GM18951 (cell line): ENCODE results near the gene DICER1.
"Not testable (repeated sequence)": the region's sequence is repeated elsewhere in the genome, so short reads cannot be mapped to it uniquely, and the experiment has no call there.

Experiments used
- POLR2A ChIP-seq: IDR thresholded peaks from 4 replicates; pipeline ENCODE4 v1.6.1; 2011; ENCODE audit warnings: mild to moderate bottlenecking; ENCODE audit not compliant: insufficient read length, insufficient read depth; ENCODE audit errors: extremely low read depth
- in situ Hi-C: fragments of 300-500 bp; cut with MboI; formaldehyde crosslinking; loops from one replicate; pipeline ENCODE4 v1.12.0; 2022; ENCODE audit warnings: low sequenced_read_pairs, mixed read lengths, inconsistent platforms; ENCODE audit not compliant: unreplicated experiment

DICER1 gene, protein sequence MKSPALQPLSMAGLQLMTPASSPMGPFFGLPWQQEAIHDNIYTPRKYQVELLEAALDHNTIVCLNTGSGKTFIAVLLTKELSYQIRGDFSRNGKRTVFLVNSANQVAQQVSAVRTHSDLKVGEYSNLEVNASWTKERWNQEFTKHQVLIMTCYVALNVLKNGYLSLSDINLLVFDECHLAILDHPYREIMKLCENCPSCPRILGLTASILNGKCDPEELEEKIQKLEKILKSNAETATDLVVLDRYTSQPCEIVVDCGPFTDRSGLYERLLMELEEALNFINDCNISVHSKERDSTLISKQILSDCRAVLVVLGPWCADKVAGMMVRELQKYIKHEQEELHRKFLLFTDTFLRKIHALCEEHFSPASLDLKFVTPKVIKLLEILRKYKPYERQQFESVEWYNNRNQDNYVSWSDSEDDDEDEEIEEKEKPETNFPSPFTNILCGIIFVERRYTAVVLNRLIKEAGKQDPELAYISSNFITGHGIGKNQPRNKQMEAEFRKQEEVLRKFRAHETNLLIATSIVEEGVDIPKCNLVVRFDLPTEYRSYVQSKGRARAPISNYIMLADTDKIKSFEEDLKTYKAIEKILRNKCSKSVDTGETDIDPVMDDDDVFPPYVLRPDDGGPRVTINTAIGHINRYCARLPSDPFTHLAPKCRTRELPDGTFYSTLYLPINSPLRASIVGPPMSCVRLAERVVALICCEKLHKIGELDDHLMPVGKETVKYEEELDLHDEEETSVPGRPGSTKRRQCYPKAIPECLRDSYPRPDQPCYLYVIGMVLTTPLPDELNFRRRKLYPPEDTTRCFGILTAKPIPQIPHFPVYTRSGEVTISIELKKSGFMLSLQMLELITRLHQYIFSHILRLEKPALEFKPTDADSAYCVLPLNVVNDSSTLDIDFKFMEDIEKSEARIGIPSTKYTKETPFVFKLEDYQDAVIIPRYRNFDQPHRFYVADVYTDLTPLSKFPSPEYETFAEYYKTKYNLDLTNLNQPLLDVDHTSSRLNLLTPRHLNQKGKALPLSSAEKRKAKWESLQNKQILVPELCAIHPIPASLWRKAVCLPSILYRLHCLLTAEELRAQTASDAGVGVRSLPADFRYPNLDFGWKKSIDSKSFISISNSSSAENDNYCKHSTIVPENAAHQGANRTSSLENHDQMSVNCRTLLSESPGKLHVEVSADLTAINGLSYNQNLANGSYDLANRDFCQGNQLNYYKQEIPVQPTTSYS (N-terminal part only)

GRCh38 chr14:95157327-95158189 lies at the start of gene DICER1:
Gene DICER1 (minus strand): TSS chr14:95157529. CDS start chr14:95133458, 24,071 bp downstream.
- in situ Hi-C loops, result no loop called here
- peak; percentile 67 for TF ChIP-seq POLR2A

GRCh38 chr14:95206534-95206933 lies 49.2 kb upstream of the DICER1 start:
- no peak for TF ChIP-seq POLR2A
- in situ Hi-C loops, result no loop called here

- TF ChIP-seq POLR2A, result no peak
- in situ Hi-C loops, result no loop called here
Measured at GRCh38 chr14:95204705-95205104, 47.4 kb upstream of the DICER1 start.

DNA sequence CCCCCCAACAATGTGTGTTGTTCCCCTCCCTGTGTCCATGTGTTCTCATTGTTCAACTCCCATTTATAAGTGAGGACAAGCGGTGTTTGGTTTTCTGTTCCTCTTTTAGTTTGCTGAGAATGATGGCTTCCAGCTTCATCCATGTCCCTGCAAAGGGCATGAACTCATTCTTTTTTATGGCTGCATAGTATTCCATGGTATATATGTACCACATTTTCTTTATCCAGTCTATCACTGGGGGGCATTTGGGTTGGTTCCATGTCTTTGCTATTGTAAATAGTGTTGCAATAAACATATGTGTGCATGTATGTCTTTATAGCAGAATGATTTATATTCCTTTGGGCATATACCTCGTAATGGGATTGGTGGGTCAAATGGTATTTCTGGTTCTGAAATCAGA lies 44.4 kb upstream of the DICER1 start:
- in situ Hi-C loops, result not testable (repeated sequence)

- no peak for TF ChIP-seq POLR2A
- in situ Hi-C loops, result no loop called here
Measured at GRCh38 chr14:95200404-95200803, 43.1 kb upstream of the DICER1 start.

DNA sequence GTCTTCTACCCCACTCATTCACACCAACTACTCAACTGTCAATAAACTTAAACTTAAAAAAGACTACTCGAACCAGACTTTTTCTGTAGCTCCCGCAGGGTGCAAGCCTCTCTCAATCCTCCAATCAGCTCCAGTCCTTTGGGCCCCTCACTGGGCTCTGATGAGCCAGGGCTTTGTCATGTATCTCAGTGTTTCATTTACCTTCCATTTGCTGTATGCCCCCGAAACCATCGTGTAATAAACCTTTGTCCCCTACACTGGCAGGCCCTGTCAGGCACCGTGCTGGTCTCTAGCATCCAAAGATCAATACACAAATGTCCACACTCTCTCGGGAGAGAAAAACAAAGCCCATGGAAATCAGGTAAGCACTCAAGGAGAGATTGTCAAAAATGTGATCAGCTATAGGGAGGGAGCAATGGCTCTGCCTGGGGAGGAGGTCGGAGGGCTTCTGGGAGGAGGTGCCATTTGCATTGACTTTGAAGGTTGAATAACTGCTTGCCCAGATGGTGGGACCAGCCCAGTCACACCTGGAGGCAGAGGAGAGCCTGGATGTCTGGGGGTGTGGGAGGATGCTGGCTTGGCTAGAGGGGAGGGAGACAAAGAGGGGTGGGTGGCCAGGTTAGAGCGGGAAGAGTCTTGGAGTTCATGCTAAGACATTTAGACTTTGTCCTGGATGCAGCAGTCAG lies 42.1 kb upstream of the DICER1 start:
- no peak for TF ChIP-seq POLR2A
- in situ Hi-C loops, result no loop called here

DNA sequence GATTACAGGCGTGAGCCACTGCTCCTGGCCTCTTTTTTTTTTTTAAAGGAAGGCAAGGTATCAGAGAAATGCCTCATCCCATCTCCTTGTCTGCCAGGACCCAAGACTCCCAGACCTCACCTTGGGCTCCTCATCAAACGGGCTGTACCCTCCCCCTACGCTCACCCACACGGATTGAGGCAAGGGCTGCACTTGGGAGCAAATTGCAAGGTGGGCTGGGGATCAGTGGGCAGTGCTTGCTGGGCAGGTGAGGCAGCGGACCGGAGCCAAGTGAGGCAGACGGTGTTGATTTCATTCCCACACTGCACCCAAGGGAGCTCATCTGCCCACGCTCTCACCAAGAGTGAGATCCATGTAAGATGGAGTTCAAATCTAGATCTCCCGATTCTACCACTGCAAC lies 41.0 kb upstream of the DICER1 start:
- TF ChIP-seq POLR2A, result no peak
- in situ Hi-C loops, result no loop called here

- TF ChIP-seq POLR2A, result no peak
- in situ Hi-C loops, result no loop called here
Measured at GRCh38 chr14:95197551-95197950, 40.2 kb upstream of the DICER1 start.

GRCh38 chr14:95196826-95197545 lies 39.7 kb upstream of the DICER1 start:
- in situ Hi-C loops, result no loop called here
- TF ChIP-seq POLR2A, result no peak

DNA sequence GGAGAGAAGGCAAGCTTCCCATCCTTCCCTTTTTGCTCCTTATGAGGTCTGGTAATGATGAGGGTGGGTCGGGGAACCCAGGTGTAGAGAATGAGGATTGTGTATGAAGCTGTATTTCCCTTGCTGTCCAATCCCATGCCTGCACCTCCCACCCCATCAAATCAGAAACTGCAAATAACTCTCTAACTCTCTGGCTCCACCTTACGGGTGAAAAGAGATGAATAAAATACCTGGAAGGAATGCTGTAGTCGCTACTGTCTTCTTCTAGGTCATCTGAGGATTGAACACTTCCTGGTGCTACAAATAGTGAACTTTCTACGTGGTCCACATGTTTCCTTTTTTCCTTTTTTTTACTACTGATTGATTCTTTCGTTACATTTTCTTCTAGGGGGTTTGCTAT lies 38.9 kb upstream of the DICER1 start:
- TF ChIP-seq POLR2A, result no peak
- in situ Hi-C loops, result no loop called here

- in situ Hi-C loops, result no loop called here
- TF ChIP-seq POLR2A, result no peak
Measured at GRCh38 chr14:95195031-95195430, 37.7 kb upstream of the DICER1 start.
